Astrocyte of the spinal cord (primary cell): Measurements from ENCODE around the gene PPP4R3C.
"Not testable (repeated sequence)": the region's sequence is repeated elsewhere in the genome, so short reads cannot be mapped to it uniquely, and the experiment has no call there.

Experiments used
- DNase-seq: peaks from one replicate; pipeline ENCODE4 v3.0.0; 2011; ENCODE audit warnings: low read depth, low spot score
- H3K4me3 ChIP-seq: 2 replicates; pipeline ENCODE4 v1.5.1; 2011; ENCODE audit warnings: low read depth, mild to moderate bottlenecking, low read length, moderate library complexity
- in situ Hi-C: cut with HindIII; loops from 2 replicates; pipeline ENCODE4 v1.10.0; 2017; ENCODE audit warnings: low sequenced_read_pairs
- TF ChIP-seq, protein P1 (sequence below): IDR thresholded peaks from 2 replicates; pipeline ENCODE4 v1.5.1; 2012; ENCODE audit warnings: low read depth, mild to moderate bottlenecking, low read length, inconsistent platforms

Gene PPP4R3C

DNA sequence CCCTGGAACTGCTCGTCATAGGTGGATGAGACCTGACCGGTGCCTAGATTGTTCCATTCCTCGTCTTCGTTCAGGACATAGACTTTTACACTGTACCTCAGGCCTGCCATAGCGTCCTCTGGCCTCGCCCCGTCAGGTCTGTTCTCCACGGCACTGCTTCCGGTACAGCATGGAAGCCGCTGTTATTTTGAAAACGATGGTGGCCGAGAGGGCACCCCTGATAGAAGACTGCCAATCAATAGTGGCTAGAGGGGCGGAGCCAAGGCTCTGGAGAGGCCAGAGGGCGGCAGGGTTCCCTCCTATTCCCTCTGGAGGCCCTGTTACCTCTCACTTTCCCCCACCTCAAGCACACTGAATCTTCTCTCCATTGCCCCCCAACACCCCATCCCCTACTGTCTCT lies at the start of gene PPP4R3C:
Gene PPP4R3C, minus strand, starts transcription at position 155 of the 400 bp plus-strand sequence. Its CDS starts 45 bp downstream, at position 110.
- DNase-seq: no peak
- H3K4me3 ChIP-seq: no peak within 1 kb of the TSS
- TF ChIP-seq, protein P1, sequence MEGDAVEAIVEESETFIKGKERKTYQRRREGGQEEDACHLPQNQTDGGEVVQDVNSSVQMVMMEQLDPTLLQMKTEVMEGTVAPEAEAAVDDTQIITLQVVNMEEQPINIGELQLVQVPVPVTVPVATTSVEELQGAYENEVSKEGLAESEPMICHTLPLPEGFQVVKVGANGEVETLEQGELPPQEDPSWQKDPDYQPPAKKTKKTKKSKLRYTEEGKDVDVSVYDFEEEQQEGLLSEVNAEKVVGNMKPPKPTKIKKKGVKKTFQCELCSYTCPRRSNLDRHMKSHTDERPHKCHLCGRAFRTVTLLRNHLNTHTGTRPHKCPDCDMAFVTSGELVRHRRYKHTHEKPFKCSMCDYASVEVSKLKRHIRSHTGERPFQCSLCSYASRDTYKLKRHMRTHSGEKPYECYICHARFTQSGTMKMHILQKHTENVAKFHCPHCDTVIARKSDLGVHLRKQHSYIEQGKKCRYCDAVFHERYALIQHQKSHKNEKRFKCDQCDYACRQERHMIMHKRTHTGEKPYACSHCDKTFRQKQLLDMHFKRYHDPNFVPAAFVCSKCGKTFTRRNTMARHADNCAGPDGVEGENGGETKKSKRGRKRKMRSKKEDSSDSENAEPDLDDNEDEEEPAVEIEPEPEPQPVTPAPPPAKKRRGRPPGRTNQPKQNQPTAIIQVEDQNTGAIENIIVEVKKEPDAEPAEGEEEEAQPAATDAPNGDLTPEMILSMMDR: no peak
- in situ Hi-C loops: no loop called here

- in situ Hi-C loops: no loop called here
- TF ChIP-seq, protein P1: no peak
- no peak overlapping the region for H3K4me3 ChIP-seq
- DNase-seq: no peak
Measured at GRCh38 chrX:27491397-27491796, 28.3 kb upstream of the PPP4R3C start.

GRCh38 chrX:27466051-27466450 lies 2.9 kb upstream of the PPP4R3C start:
- no peak for DNase-seq
- in situ Hi-C loops: no loop called here
- TF ChIP-seq, protein P1: no peak
- H3K4me3 ChIP-seq: no peak overlapping the region

DNA sequence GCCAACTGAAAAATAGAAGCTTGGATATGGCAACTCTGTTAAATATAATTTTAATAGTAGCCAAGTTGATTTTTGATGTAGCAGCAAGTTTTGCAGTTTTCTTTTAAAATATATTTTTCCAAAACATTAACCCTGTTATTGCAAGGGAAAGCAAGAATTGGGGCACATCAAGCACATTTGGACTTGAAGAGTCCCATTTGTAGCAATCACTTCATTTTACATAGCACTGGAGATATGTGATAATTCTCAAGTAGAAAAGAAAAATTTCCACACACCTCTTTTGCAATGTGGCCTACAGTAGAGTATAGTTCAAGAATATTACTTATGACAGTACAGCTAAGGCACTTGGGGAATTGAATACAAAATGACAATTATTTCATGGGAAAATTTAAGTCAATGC lies 1.9 kb upstream of the PPP4R3C start:
- TF ChIP-seq, protein P1: no peak
- in situ Hi-C loops: no loop called here
- DNase-seq: no peak
- no peak overlapping the region for H3K4me3 ChIP-seq

DNA sequence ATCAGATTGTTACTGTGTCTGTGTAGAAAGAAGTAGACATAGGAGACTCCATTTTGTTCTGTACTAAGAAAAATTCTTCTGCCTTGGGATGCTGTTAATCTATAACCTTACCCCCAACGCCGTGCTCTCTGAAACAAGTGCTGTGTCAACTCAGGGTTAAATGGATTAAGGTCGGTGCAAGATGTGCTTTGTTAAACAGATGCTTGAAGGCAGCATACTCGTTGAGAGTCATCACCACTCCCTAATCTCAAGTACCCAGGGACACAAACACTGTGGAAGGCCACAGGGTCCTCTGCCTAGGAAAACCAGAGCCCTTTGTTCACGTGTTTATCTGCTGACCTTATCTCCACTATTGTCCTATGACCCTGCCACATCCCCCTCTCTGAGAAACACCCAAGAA lies 4.0 kb downstream of the PPP4R3C start:
- in situ Hi-C loops, H3K4me3 ChIP-seq, DNase-seq: not testable (repeated sequence)

DNA sequence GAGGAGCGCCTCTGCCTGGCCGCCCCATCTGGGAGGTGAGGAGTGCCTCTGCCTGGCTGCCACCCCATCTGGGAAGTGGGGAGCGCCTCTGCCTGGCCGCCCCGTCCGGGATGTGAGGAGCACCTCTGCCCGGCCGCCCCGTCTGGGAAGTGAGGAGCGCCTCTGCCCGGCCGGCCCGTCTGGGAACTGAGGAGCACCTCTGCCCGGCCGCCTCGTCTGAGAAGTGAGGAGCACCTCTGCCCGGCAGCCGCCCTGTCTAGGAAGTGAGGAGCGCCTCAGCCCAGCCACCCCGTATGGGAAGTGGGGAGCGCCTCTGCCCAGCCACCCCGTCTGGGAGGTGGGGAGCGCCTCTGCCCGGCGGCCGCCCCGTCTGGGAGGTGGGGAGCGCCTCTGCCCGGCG lies 4.6 kb downstream of the PPP4R3C start:
- in situ Hi-C loops: not testable (repeated sequence)

GRCh38 chrX:27451324-27451723 lies 11.8 kb downstream of the PPP4R3C start:
- TF ChIP-seq, protein P1: no peak
- H3K4me3 ChIP-seq: no peak overlapping the region
- in situ Hi-C loops: no loop called here
- DNase-seq: no peak

More for the DNA sequence above, 4.6 kb downstream of the PPP4R3C start:
- not testable (repeated sequence) for H3K4me3 ChIP-seq, DNase-seq

DNA sequence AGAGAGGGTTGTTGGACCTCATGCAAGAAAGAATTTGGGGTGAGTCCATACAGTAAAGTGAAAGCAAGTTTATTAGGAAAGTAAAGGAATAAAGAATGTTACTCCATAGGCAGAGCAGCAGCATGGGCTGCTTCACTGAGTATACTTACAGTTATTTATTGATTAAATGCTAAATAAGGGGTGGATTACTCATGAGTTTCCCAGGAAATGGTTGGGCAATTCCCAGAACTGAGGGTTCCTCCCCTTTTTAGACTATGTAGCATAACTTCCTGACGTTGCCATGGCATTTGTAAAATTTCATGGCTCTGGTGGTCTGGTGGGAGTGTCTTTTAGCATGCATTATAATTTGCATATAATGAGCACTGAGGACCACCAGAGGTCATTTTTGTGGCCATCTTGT lies 16.7 kb downstream of the PPP4R3C start:
- DNase-seq: no peak
- in situ Hi-C loops: no loop called here
- H3K4me3 ChIP-seq: no peak overlapping the region
- TF ChIP-seq, protein P1: no peak
